ENCODE data around the gene P2RX1.

P2RX1 gene

GRCh38 chr17:3889325-3890012 lies 26.8 kb downstream of the P2RX1 start:
- FAIRE-seq (no peak), DNase-seq (ENCODE audit: low spot score) (no peak)

GRCh38 chr17:3888343-3889171 lies 27.7 kb downstream of the P2RX1 start:
- DNase-seq (ENCODE audit: low spot score), result peak; percentile 80
- FAIRE-seq, result peak; percentile 66

GRCh38 chr17:3887804-3888203 lies 28.5 kb downstream of the P2RX1 start:
- FAIRE-seq (no peak), DNase-seq (ENCODE audit: low spot score) (no peak)

- FAIRE-seq, result no peak
Measured at GRCh38 chr17:3887394-3887793, 28.9 kb downstream of the P2RX1 start.

GRCh38 chr17:3886776-3887175 lies 29.5 kb downstream of the P2RX1 start:
- no peak for FAIRE-seq
- no peak for DNase-seq (ENCODE audit: low spot score)

More at GRCh38 chr17:3887394-3887793, 28.9 kb downstream of the P2RX1 start:
- no peak for DNase-seq (ENCODE audit: low spot score)

- FAIRE-seq, result no peak
- no peak for DNase-seq (ENCODE audit: low spot score)
Measured at GRCh38 chr17:3885970-3886369, 30.3 kb downstream of the P2RX1 start.

GRCh38 chr17:3885271-3885670 lies 31.0 kb downstream of the P2RX1 start:
- DNase-seq (ENCODE audit: low spot score) (no peak), FAIRE-seq (no peak)

GRCh38 chr17:3884188-3884587 lies 32.1 kb downstream of the P2RX1 start:
- DNase-seq (ENCODE audit: low spot score) (no peak), FAIRE-seq (no peak)

GRCh38 chr17:3882276-3882675 lies 34.0 kb downstream of the P2RX1 start:
- DNase-seq (ENCODE audit: low spot score) (no peak), FAIRE-seq (no peak)

- no peak for FAIRE-seq
Measured at GRCh38 chr17:3880983-3881382, 35.3 kb downstream of the P2RX1 start.

GRCh38 chr17:3879591-3880417 lies 36.5 kb downstream of the P2RX1 start:
- no peak for FAIRE-seq
- no peak for DNase-seq (ENCODE audit: low spot score)

More at GRCh38 chr17:3880983-3881382, 35.3 kb downstream of the P2RX1 start:
- DNase-seq (ENCODE audit: low spot score), result no peak

GRCh38 chr17:3879186-3879585 lies 37.1 kb downstream of the P2RX1 start:
- FAIRE-seq, result no peak
- DNase-seq (ENCODE audit: low spot score), result no peak

GRCh38 chr17:3877220-3877619 lies 39.0 kb downstream of the P2RX1 start:
- DNase-seq (ENCODE audit: low spot score) (no peak), FAIRE-seq (no peak)

- no peak for FAIRE-seq
- no peak for DNase-seq (ENCODE audit: low spot score)
Measured at GRCh38 chr17:3875317-3875716, 40.9 kb downstream of the P2RX1 start.

- DNase-seq (ENCODE audit: low spot score) (no peak), FAIRE-seq (no peak)
Measured at GRCh38 chr17:3873862-3874261, 42.4 kb downstream of the P2RX1 start.

- no peak for FAIRE-seq
- no peak for DNase-seq (ENCODE audit: low spot score)
Measured at GRCh38 chr17:3870871-3871306, 45.4 kb downstream of the P2RX1 start.

- FAIRE-seq, result no peak
- DNase-seq (ENCODE audit: low spot score), result no peak
Measured at GRCh38 chr17:3867606-3868005, 48.7 kb downstream of the P2RX1 start.

- FAIRE-seq, result no peak
Measured at GRCh38 chr17:3867106-3867505, 49.2 kb downstream of the P2RX1 start.

GRCh38 chr17:3866276-3866675 lies 50.0 kb downstream of the P2RX1 start:
- FAIRE-seq (no peak), DNase-seq (ENCODE audit: low spot score) (no peak)

More at GRCh38 chr17:3867106-3867505, 49.2 kb downstream of the P2RX1 start:
- no peak for DNase-seq (ENCODE audit: low spot score)

- no peak for FAIRE-seq
- no peak for DNase-seq (ENCODE audit: low spot score)
Measured at GRCh38 chr17:3865176-3865575, 51.1 kb downstream of the P2RX1 start.

GRCh38 chr17:3864534-3864933 lies 51.7 kb downstream of the P2RX1 start:
- FAIRE-seq, result no peak
- DNase-seq (ENCODE audit: low spot score), result no peak

Data from urothelium cell line (cell line).